Smooth muscle cell (in vitro differentiated cells): ENCODE results near the gene ADGRV1. TPM values are rescaled to one million over a fixed set of nuclear protein-coding genes. Genes with fewer than 3 reads are reported as not detected.

Experiments used
- DNase-seq: peaks from one replicate; lab custom pipeline; 2025; ENCODE audit not compliant: unreplicated experiment; lab: John Stamatoyannopoulos, UW
- H2AFZ ChIP-seq: fragments of 200-600 bp; sonication (generic); 2 replicates; pipeline ENCODE4 v1.6.0; 2016; ENCODE audit warnings: antibody characterized with exemption, low read depth, mild to moderate bottlenecking
- H3F3A ChIP-seq: fragments of 200-600 bp; sonication (generic); 2 replicates; pipeline ENCODE4 v1.6.0; 2017; ENCODE audit warnings: antibody characterized with exemption, low read depth
- H3K27ac ChIP-seq: fragments of 200-600 bp; sonication (generic); 2 replicates; pipeline ENCODE4 v1.5.1; 2016; ENCODE audit warnings: low read depth, mild to moderate bottlenecking
- H3K27me3 ChIP-seq: fragments of 200-600 bp; sonication (generic); 2 replicates; pipeline ENCODE4 v1.6.1; 2016; ENCODE audit warnings: low read depth, mild to moderate bottlenecking
- H3K36me3 ChIP-seq: fragments of 200-600 bp; sonication (generic); 2 replicates; pipeline ENCODE4 v1.5.1; 2016; ENCODE audit warnings: low read depth
- H3K4me1 ChIP-seq: fragments of 200-600 bp; sonication (generic); 2 replicates; pipeline ENCODE4 v1.5.1; 2016; ENCODE audit warnings: low read depth
- H3K4me2 ChIP-seq: fragments of 200-600 bp; sonication (generic); 2 replicates; pipeline ENCODE4 v1.6.0; 2016; ENCODE audit warnings: mild to moderate bottlenecking
- H3K4me3 ChIP-seq: fragments of 200-600 bp; sonication (generic); 2 replicates; pipeline ENCODE4 v1.5.1; 2016; ENCODE audit warnings: mild to moderate bottlenecking
- H3K79me2 ChIP-seq: fragments of 200-600 bp; sonication (generic); 2 replicates; pipeline ENCODE4 v1.6.0; 2016; ENCODE audit warnings: low read depth, mild to moderate bottlenecking
- H3K9ac ChIP-seq: fragments of 200-600 bp; sonication (generic); 2 replicates; pipeline ENCODE4 v1.6.0; 2016; ENCODE audit warnings: low read depth
- H3K9me3 ChIP-seq: fragments of 200-600 bp; sonication (generic); replicated peaks from 2 replicates; pipeline ENCODE4 v1.5.1; 2016; ENCODE audit warnings: low read depth
- H4K20me1 ChIP-seq: fragments of 200-600 bp; sonication (generic); 2 replicates; pipeline ENCODE4 v1.6.0; 2016; ENCODE audit warnings: low read depth
- WGBS: methylation state at CpG from one replicate; pipeline ENCODE4 v1.1.7; 2016; ENCODE audit warnings: low lambda C conversion rate; 5-methylcytosine and 5-hydroxymethylcytosine counted together
- polyA plus RNA-seq: library from polyadenylated mRNA; unstranded; fragments of >200 nt; fragmentation: Nextera tagmentation; extraction: Ambion mirVana; gene quantifications from 2 replicates; pipeline ENCODE4 v1.2.1, GENCODE V29; 2016
- total RNA-seq: library from RNA; depleted of rRNA; stranded (reverse); fragments of >200 nt; gene quantifications from 2 replicates; pipeline ENCODE4 v1.2.3, GENCODE V29; 2014
- TF ChIP-seq, protein P1 (sequence below): fragments of 200-600 bp; sonication (generic); IDR thresholded peaks from 2 replicates; pipeline ENCODE4 v1.5.1; 2017; ENCODE audit warnings: borderline replicate concordance, mild to moderate bottlenecking, antibody characterized with exemption; ENCODE audit not compliant: insufficient read depth, poor library complexity, severe bottlenecking

The ADGRV1 gene
- total and polyA plus RNA-seq, 2 experiments from 2014 or later: 16.8 to 17.7 TPM

DNA sequence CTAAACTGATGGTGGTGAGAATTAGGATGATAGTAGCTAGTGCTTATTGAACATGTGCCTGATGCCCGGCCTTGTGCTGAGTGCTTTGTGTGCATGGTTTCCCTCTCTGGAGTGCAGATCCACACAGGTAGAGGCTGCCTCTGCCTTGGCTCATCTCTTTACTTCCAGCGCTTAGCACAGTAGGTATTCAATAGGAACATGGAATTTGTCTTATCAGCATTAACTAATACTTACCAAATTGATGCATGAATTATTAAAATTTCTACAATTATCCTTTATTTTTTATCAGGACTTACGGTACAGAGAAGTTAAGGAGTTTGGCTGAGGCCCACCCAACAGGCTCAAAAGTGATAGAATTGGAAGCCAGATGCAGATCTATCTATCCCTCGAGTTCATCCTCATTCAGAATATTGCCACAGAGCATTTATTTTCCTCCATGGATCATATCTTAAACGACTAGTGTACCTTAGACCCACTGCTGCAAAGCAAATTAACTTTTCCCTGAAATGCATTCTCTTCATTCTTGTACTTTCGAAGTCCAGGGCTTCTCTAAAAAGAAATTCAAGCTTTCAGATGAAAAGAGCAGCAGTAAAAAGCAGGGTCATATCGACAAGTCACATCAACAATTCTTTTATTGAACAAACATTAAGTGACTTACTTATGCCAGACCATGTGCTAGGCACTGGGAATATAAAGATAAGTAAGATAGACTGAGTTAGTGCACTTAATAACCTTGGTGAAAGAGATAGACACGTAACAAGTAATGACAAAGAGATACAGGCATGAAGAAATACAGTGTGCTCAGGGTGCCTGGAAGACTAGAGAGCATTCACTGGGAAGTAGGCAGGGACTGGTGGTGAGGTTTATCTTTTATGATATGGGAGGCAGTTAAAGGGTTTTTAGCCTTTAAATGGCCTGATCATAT lies 534.5 kb downstream of the ADGRV1 start:
- TF ChIP-seq, protein P1, sequence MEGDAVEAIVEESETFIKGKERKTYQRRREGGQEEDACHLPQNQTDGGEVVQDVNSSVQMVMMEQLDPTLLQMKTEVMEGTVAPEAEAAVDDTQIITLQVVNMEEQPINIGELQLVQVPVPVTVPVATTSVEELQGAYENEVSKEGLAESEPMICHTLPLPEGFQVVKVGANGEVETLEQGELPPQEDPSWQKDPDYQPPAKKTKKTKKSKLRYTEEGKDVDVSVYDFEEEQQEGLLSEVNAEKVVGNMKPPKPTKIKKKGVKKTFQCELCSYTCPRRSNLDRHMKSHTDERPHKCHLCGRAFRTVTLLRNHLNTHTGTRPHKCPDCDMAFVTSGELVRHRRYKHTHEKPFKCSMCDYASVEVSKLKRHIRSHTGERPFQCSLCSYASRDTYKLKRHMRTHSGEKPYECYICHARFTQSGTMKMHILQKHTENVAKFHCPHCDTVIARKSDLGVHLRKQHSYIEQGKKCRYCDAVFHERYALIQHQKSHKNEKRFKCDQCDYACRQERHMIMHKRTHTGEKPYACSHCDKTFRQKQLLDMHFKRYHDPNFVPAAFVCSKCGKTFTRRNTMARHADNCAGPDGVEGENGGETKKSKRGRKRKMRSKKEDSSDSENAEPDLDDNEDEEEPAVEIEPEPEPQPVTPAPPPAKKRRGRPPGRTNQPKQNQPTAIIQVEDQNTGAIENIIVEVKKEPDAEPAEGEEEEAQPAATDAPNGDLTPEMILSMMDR: no peak
- Histone ChIP-seq H3K4me1 (peaks cover 6% of the 10 kb centered on the region), H3K9ac (no peak overlapping the region), H3K79me2 (no peaks in the 10 kb centered on the region), H3K36me3 (no peaks in the 10 kb centered on the region), H4K20me1 (no peaks in the 10 kb centered on the region), H2AFZ (no peak overlapping the region), H3K27ac (no peak overlapping the region), H3F3A (peaks cover 4% of the 10 kb centered on the region), H3K4me2 (no peak overlapping the region), H3K27me3 (no peaks in the 10 kb centered on the region), H3K4me3 (no peak overlapping the region), H3K9me3 (no peaks in the 10 kb centered on the region)
- 71% methylated on average over 8 of the region's 8 CpGs for WGBS
- DNase-seq: no peak

DNA sequence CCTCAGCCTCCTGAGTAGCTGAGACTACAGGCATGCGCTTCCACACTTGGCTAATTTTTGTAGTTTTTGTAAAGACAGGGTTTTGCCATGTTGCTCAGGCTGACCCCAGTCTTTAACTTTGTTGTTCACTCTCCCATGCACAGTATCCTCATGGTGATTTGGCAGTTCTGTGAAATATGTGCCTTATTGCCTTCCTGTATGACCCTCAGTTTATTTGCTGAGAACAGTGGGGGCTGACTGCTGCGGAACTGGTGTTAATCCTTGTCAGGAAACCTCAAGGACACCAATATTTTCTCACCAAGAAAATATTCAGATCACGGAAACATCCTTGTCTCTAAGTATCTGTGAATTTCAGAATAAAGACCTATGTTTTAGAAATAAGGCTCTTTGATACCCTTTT lies 536.7 kb downstream of the ADGRV1 start:
- TF ChIP-seq, protein P1: no peak
- peaks cover 14% of the 10 kb centered on the region for H3K4me1 ChIP-seq
- H3F3A ChIP-seq: peaks cover 4% of the 10 kb centered on the region
- 55% methylated on average over 3 of the region's 3 CpGs for WGBS
- no peaks in the 10 kb centered on the region for H3K27me3 ChIP-seq
- H3K9me3 ChIP-seq: no peaks in the 10 kb centered on the region
- H3K4me3 ChIP-seq: no peak overlapping the region
- H2AFZ ChIP-seq: no peak overlapping the region
- no peaks in the 10 kb centered on the region for H4K20me1 ChIP-seq
- peak overlapping the region; percentile 44 for H3K27ac ChIP-seq
- H3K36me3 ChIP-seq: no peaks in the 10 kb centered on the region
- H3K79me2 ChIP-seq: no peaks in the 10 kb centered on the region
- no peak overlapping the region for H3K9ac ChIP-seq
- peak overlapping the region; percentile 40 for H3K4me2 ChIP-seq
- DNase-seq: no peak

DNA sequence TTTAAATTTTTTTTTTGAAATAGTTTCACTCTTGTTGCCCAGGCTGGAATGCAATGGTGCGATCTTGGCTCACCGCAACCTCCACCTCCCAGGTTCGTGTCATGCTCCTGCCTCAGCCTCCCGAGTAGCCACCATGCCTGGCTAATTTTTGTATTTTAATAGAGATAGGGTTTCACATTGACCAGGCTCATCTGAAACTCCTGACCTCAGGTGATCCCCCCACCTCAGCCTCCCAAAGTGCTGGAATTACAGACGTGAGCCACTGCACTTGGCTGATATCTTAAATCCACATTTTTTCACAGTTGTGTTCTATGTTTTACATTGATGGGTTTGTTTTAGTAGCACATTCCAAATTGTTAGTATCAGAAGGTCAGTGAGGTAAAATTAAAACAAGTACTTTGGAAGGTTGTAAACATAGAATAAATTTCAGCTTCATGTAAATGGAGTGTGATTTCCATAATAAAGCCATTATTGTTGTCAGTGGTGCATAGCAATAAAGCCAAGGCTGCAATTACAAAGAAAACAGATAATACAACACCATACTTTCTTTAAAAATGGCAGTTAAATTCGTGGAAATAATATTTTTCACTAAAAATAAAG lies 537.3 kb downstream of the ADGRV1 start:
- no peak for DNase-seq
- Histone ChIP-seq H3K4me1 (peaks cover 14% of the 10 kb centered on the region), H3K79me2 (no peaks in the 10 kb centered on the region), H3K4me3 (no peak overlapping the region), H3F3A (peaks cover 4% of the 10 kb centered on the region), H4K20me1 (no peaks in the 10 kb centered on the region), H3K4me2 (peak overlapping the region; percentile 40), H3K27me3 (no peaks in the 10 kb centered on the region), H3K9ac (no peak overlapping the region), H3K9me3 (no peaks in the 10 kb centered on the region), H3K27ac (peak overlapping the region; percentile 44), H3K36me3 (no peaks in the 10 kb centered on the region), H2AFZ (no peak overlapping the region)
- 75% methylated on average over 6 of the region's 6 CpGs for WGBS
- TF ChIP-seq, protein P1: no peak
